AG09309 (cell line): ENCODE results near the gene SAMD11.

ENCODE experiments used
- DNase-seq: peaks from one replicate; pipeline ENCODE4 v3.0.0-alpha.2; 2010; ENCODE audit warnings: low read depth
- H3K4me3 ChIP-seq: 2 replicates; pipeline ENCODE4 v1.5.1; 2011; ENCODE audit warnings: mild to moderate bottlenecking, low read depth, low read length, moderate library complexity; ENCODE audit not compliant: control insufficient read depth
- TF ChIP-seq, protein P1 (sequence below): IDR thresholded peaks from 2 replicates; pipeline ENCODE4 v1.5.1; 2011; ENCODE audit warnings: mild to moderate bottlenecking, low read depth, low read length, inconsistent platforms; ENCODE audit not compliant: insufficient read depth, control insufficient read depth; ENCODE audit errors: missing control alignments

The SAMD11 gene

GRCh38 chr1:920010-920409 is 3.7 kb upstream of the SAMD11 start:
- TF ChIP-seq, protein P1, sequence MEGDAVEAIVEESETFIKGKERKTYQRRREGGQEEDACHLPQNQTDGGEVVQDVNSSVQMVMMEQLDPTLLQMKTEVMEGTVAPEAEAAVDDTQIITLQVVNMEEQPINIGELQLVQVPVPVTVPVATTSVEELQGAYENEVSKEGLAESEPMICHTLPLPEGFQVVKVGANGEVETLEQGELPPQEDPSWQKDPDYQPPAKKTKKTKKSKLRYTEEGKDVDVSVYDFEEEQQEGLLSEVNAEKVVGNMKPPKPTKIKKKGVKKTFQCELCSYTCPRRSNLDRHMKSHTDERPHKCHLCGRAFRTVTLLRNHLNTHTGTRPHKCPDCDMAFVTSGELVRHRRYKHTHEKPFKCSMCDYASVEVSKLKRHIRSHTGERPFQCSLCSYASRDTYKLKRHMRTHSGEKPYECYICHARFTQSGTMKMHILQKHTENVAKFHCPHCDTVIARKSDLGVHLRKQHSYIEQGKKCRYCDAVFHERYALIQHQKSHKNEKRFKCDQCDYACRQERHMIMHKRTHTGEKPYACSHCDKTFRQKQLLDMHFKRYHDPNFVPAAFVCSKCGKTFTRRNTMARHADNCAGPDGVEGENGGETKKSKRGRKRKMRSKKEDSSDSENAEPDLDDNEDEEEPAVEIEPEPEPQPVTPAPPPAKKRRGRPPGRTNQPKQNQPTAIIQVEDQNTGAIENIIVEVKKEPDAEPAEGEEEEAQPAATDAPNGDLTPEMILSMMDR: no peak
- no peak overlapping the region for H3K4me3 ChIP-seq
- no peak for DNase-seq

DNA sequence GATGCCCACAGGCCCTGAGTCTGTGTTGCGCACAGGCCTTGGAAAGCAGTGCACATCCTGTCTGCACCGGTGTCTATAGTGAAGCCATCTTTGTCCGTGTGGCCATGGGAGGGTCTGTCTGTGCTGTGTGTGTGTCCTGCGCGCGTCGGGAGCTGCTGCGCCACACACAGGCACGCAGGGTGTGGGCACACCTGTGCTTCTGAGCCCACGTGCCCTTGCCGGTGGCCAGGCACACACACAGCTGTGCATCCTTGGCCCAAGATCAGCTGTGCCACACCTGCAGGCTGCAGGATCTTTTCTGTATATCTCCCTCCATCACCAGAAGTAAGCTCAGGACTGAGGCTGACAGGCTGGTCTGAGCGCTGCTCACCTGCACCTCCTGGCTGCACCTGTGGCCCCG is 3.2 kb upstream of the SAMD11 start:
- no peak overlapping the region for H3K4me3 ChIP-seq
- TF ChIP-seq, protein P1: no peak
- no peak for DNase-seq

- DNase-seq: no peak
- TF ChIP-seq, protein P1: peak; percentile 51
- H3K4me3 ChIP-seq: no peak overlapping the region; the same call in 1 of the 2 replicates
Measured at GRCh38 chr1:921011-921837, 2.5 kb upstream of the SAMD11 start.

GRCh38 chr1:923991-924655 is 400 bp downstream of the SAMD11 start:
- no peak for DNase-seq
- peak overlapping the region; percentile 70 for H3K4me3 ChIP-seq
- TF ChIP-seq, protein P1: no peak

DNA sequence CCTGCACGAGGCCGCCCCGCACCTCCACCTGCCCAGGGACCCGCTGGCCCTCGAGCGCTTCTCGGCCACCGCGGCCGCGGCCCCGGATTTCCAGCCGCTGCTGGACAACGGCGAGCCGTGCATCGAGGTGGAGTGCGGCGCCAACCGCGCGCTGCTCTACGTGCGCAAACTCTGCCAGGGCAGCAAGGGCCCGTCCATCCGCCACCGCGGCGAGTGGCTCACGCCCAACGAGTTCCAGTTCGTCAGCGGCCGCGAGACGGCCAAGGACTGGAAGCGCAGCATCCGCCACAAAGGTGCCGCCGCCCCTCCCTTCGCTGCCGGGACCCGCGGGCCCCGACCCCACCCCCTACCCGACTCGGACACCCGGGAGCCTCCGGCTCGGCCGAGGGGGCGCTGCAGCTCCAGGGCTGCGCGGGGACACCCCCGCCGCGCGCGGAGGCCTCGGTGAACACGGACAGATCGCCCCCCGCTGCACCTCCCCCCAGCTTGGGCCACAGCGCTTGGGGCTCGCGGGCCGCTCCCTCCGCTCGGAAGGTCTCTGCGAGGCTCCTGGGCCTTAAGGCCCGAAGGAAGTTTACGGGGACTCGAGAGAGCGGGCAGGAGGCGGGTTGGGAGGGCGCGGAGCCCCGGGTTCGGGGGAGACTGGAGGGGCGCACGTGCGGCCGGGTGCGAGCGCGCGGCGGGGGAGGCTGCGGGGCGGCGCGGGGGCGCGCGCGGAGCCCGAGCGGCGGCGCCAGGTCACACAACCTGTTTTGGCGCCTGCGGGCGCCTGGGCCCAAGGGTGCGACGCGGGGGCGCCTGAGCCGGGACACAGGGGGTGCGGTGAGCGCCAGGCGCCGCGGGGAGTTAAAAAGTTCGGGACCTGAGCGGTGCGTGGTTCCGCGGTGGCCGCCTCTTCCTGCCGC is 1.2 kb downstream of the SAMD11 start:
- no peak for DNase-seq
- H3K4me3 ChIP-seq: peak overlapping the region; percentile 70
- TF ChIP-seq, protein P1: no peak
